K562 (cell line): ENCODE data around the gene BRD3. TPM values are rescaled to one million over a fixed set of nuclear protein-coding genes. Genes with fewer than 3 reads are reported as not detected.

Experiments used
- HNRNPUL1 ChIP-seq: fragments of 200-400 bp; formaldehyde crosslinking; IDR thresholded peaks from 2 replicates; pipeline ENCODE4 v1.6.1; 2017; ENCODE audit warnings: low read length
- SMARCB1 ChIP-seq: IDR thresholded peaks from 2 replicates; pipeline ENCODE4 v1.6.1; 2011; ENCODE audit warnings: improper control_type of control experiment, low read depth; ENCODE audit not compliant: insufficient read length
- TAF7 ChIP-seq: fragments of 450-650 bp; IDR thresholded peaks from 2 replicates; pipeline ENCODE4 v1.6.1; 2016; ENCODE audit warnings: missing genetic modification characterization, missing compliant biosample characterization
- U2AF1 ChIP-seq: fragments of 200-400 bp; formaldehyde crosslinking; optimal IDR thresholded peaks from 2 replicates; pipeline ENCODE3; 2017; ENCODE audit warnings: mild to moderate bottlenecking, low read depth, low read length, moderate library complexity
- polyA plus RNA-seq, 8 experiments: library from polyadenylated mRNA; depleted of rRNA in 4 of 8; stranded (reverse) in 5 of 8; unstranded in 3 of 8; fragments of >200 nt; fragmentation: Nextera tagmentation in 2 of 8; fragmentation: Illumina TruSeq in 1 of 8; extraction: Ambion mirVana in 2 of 8; extraction: Trizol in 1 of 8; gene quantifications; 2 replicates each; pipeline versions ENCODE4 v1.2.1 to v1.2.3, GENCODE V29; 2011 to 2014; ENCODE audit warnings: inconsistent platforms in 1 of 8, missing spikeins in 1 of 8
- total RNA-seq, 7 experiments: library from RNA; depleted of rRNA in 6 of 7; stranded (reverse); fragments of >200 nt in 6 of 7; fragmentation: Illumina TruSeq in 2 of 7; extraction: Trizol in 2 of 7; gene quantifications; 2 replicates each; pipeline versions ENCODE4 v1.2.1 to v1.2.3, GENCODE V29; 2011 to 2021; ENCODE audit warnings: low replicate concordance in 1 of 7
- TF ChIP-seq, protein P1 (sequence below): sonication (generic); formaldehyde crosslinking; IDR thresholded peaks from 2 replicates; pipeline ENCODE4 v1.8.0; 2023; ENCODE audit warnings: mild to moderate bottlenecking, missing genetic modification reagents
- TF ChIP-seq, protein P2 (sequence below): IDR thresholded peaks from 2 replicates; pipeline ENCODE4 v1.6.1; 2011; ENCODE audit not compliant: insufficient read length; ENCODE audit errors: extremely low read depth

BRD3 gene
- total and polyA plus RNA-seq, 9 of the 15 experiments (the other 6 are each of a cell fraction or from before 2014, with no cell fraction given) = 0.82 to 37.1 (median 4.2) TPM

DNA sequence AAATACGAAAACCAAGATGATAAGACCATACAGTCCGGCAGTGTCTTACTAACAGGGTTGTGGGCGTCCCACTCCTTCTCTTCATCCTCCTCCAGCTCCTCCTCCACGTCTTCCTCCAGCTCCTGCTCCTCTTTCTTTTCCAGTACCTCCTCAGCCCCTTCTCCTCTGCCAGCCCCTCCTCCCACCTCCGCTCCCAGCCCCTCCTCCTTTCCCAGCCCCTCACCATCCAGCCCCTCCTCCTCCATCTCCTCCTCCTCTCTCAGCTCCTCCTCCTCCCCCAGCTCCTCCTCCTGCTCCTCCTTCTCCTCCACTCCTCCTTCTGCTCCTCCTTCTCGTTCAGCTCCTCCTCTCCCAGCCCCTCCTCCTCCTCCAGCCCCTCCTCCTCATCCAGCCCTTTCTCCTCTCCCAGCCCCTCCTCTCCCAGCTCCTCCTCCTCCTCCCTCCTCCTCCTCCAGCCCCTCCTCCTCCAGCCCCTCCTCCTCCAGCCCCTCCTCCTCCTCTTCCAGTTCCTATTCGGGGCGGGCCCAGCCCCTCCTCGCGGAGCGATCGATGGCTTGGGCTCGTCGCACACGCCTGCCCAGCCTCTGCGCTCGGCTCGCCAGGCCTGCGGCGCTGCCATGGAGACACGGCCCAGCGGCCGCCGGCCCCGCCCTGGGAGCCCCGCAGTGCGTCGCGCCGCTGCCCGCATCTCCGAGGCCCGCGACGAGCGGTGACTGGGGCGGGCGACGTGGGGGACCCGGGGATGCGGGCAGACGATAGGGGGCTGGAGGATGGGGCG lies 42.8 kb downstream of the BRD3 start, which contains the start of gene BRD3OS (continued):
- TF ChIP-seq SMARCB1 = no peak
- TF ChIP-seq, protein P1, sequence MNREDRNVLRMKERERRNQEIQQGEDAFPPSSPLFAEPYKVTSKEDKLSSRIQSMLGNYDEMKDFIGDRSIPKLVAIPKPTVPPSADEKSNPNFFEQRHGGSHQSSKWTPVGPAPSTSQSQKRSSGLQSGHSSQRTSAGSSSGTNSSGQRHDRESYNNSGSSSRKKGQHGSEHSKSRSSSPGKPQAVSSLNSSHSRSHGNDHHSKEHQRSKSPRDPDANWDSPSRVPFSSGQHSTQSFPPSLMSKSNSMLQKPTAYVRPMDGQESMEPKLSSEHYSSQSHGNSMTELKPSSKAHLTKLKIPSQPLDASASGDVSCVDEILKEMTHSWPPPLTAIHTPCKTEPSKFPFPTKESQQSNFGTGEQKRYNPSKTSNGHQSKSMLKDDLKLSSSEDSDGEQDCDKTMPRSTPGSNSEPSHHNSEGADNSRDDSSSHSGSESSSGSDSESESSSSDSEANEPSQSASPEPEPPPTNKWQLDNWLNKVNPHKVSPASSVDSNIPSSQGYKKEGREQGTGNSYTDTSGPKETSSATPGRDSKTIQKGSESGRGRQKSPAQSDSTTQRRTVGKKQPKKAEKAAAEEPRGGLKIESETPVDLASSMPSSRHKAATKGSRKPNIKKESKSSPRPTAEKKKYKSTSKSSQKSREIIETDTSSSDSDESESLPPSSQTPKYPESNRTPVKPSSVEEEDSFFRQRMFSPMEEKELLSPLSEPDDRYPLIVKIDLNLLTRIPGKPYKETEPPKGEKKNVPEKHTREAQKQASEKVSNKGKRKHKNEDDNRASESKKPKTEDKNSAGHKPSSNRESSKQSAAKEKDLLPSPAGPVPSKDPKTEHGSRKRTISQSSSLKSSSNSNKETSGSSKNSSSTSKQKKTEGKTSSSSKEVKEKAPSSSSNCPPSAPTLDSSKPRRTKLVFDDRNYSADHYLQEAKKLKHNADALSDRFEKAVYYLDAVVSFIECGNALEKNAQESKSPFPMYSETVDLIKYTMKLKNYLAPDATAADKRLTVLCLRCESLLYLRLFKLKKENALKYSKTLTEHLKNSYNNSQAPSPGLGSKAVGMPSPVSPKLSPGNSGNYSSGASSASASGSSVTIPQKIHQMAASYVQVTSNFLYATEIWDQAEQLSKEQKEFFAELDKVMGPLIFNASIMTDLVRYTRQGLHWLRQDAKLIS (CRISPR knock-in tag) = no peak
- TF ChIP-seq TAF7 (tag) = no peak; the same call in 1 of the 2 replicates
- TF ChIP-seq, protein P2, sequence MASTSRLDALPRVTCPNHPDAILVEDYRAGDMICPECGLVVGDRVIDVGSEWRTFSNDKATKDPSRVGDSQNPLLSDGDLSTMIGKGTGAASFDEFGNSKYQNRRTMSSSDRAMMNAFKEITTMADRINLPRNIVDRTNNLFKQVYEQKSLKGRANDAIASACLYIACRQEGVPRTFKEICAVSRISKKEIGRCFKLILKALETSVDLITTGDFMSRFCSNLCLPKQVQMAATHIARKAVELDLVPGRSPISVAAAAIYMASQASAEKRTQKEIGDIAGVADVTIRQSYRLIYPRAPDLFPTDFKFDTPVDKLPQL = no peak
- TF ChIP-seq U2AF1 = no peak
- no peak for TF ChIP-seq HNRNPUL1
